GM23248 (cell line): ENCODE results near the gene CEP152.

Experiments
- EZH2 ChIP-seq: fragments of 200-600 bp; sonication (generic); IDR thresholded peaks from 2 replicates; pipeline ENCODE4 v1.6.1; 2018; ENCODE audit warnings: antibody characterized with exemption, mild to moderate bottlenecking; ENCODE audit not compliant: insufficient read depth, poor library complexity, severe bottlenecking
- EZH2phosphoT487 ChIP-seq: fragments of 200-600 bp; sonication (generic); IDR thresholded peaks from 2 replicates; pipeline ENCODE4 v1.6.1; 2018; ENCODE audit warnings: antibody characterized with exemption, moderate library complexity, mild to moderate bottlenecking, low read depth; ENCODE audit not compliant: insufficient read depth

- no peak for TF ChIP-seq EZH2phosphoT487
- no peak for TF ChIP-seq EZH2
Measured at GRCh38 chr15:48794697-48795134, 16.2 kb downstream of the CEP152 start.
